Activated T-cell treated with anti-CD3 and anti-CD28 coated beads, Interleukin-2, amount 50 U/mL, for 72 hours (primary cell): ENCODE results near the gene DBR1. TPM values are rescaled to one million over a fixed set of nuclear protein-coding genes. Genes with fewer than 3 reads are reported as not detected.

Experiments used
- ATAC-seq, 2 donors: fragments of 150-1000 bp; cut with Tn5 transposase; replicated peaks in 1 of 2; 2 replicates each; pipeline ENCODE4 v1.10.0; 2021; ENCODE audit warnings: moderate library complexity in 2 of 2, mild to moderate bottlenecking in 1 of 2
- DNase-seq, 2 donors: peaks; one replicate each; pipeline ENCODE4 v3.0.0; 2021 to 2022; ENCODE audit warnings: mixed read lengths in 1 of 2
- H3K27ac Mint-ChIP-seq: one replicate; pipeline ENCODE4 v1.8.0; 2022; ENCODE audit warnings: mild to moderate bottlenecking, moderate library complexity, mixed read lengths
- H3K27me3 Mint-ChIP-seq: one replicate; pipeline ENCODE4 v1.8.0; 2022; ENCODE audit warnings: low read depth, mixed read lengths
- H3K36me3 Mint-ChIP-seq, 2 donors: one replicate each; pipeline ENCODE4 v1.8.0; 2022; ENCODE audit warnings: mixed read lengths in 2 of 2, mild to moderate bottlenecking in 1 of 2; ENCODE audit not compliant: insufficient read depth in 2 of 2
- H3K4me1 Mint-ChIP-seq: one replicate; pipeline ENCODE4 v1.8.0; 2022; ENCODE audit warnings: low read depth, mixed read lengths
- H3K4me3 Mint-ChIP-seq, 2 donors: one replicate each; pipeline ENCODE4 v1.8.0; 2022; ENCODE audit warnings: mild to moderate bottlenecking in 2 of 2, mixed read lengths in 2 of 2, moderate library complexity in 2 of 2
- H3K9me3 Mint-ChIP-seq, 2 donors: one replicate each; pipeline ENCODE4 v1.8.0; 2022; ENCODE audit warnings: mixed read lengths in 2 of 2
- total RNA-seq, 2 donors: library from RNA; stranded (reverse); gene quantifications; one replicate each; pipeline ENCODE4 v1.2.3, GENCODE V29; 2022

DBR1 gene
- total RNA-seq, 2 donors from 2014 or later: 22.0 TPM

- Mint-ChIP-seq H3K27me3 (no peaks in the 10 kb centered on the region), H3K4me1 (peaks cover 44% of the 10 kb centered on the region), H3K9me3 (no peaks in the 10 kb centered on the region), H3K27ac (no peak overlapping the region), H3K36me3 (peaks cover 2 to 15% of the 10 kb centered on the region in 2 donors), H3K4me3 (no peak overlapping the region)
- DNase-seq: no peak
- ATAC-seq: no peak
These were observed 25.7 kb upstream of the DBR1 start for GRCh38 chr3:138200424-138200823.

DNA sequence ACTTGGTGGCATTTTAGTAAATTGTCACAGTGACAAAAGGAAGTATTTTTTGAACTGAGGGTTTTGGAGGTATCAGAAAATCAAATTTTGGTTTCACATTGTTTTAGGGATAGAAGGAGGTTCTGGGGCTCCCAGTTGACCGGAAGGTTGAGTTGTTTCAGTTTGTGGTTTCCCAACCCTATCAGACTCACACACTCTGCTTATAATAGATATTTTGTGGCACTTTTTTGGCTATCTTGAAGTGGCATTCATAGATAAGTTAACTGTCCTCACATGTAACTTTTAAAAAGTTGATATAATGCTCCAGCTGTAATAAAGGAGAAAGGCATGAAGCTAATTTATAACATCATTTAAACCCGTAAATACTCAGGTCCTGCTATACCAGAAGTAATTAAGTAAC lies 25.1 kb upstream of the DBR1 start:
- H3K9me3 Mint-ChIP-seq: no peaks in the 10 kb centered on the region
- ATAC-seq (no peak), DNase-seq (no peak)
- peak overlapping the region in 1 of 2 donors; percentile 51 for H3K4me3 Mint-ChIP-seq
- no peak overlapping the region for H3K27ac Mint-ChIP-seq
- peaks cover 44% of the 10 kb centered on the region for H3K4me1 Mint-ChIP-seq
- H3K27me3 Mint-ChIP-seq: no peaks in the 10 kb centered on the region
- peaks cover 2 to 15% of the 10 kb centered on the region in 2 donors for H3K36me3 Mint-ChIP-seq

DNA sequence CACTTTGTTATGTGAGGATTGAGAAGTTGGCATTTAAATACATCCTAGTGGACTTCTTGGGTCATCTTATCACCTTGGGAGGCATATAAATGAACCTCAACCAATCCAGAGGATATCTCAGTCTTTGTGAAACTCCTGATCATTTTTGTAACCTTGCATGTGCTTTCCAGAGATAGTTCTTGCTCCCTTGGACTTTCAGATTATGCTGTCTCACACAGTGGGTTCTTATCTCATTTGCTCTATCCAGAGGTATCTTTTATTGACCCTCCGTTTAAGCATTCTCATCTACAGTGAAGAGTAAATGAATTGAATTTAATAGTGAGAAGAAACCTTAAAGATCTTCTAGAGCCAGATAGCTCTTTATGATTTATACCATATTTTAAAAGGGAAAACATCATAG lies 22.8 kb upstream of the DBR1 start:
- Mint-ChIP-seq H3K36me3 (peaks cover 2 to 10% of the 10 kb centered on the region in 2 donors), H3K9me3 (no peaks in the 10 kb centered on the region), H3K27me3 (no peaks in the 10 kb centered on the region)

DNA sequence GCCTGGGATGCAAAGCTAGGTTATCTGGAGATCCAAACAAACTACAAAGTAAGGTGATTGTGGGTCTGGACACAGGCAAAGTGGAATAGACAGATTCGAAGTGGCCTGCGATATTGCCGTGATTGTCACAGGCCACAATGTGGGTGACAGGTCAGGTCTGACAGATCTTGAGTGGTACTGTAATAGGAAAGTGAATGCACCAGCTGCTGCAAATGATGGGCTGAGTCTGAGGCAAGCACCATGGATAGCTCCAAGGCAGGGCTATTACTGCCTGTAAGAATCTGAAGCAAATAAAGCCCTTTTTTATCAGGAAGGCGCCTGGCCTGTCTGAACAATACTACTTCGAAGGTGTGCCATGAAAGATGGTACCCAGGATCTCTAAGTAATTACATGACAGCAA lies 22.3 kb upstream of the DBR1 start:
- H3K9me3 Mint-ChIP-seq: no peaks in the 10 kb centered on the region
- no peaks in the 10 kb centered on the region for H3K27me3 Mint-ChIP-seq
- DNase-seq: no peak
- H3K4me1 Mint-ChIP-seq: peaks cover 34% of the 10 kb centered on the region
- H3K27ac Mint-ChIP-seq: no peak overlapping the region
- H3K36me3 Mint-ChIP-seq: peaks cover 2 to 10% of the 10 kb centered on the region in 2 donors
- H3K4me3 Mint-ChIP-seq: no peak overlapping the region
- no peak for ATAC-seq

More for the DNA sequence above, 22.8 kb upstream of the DBR1 start:
- DNase-seq (no peak), ATAC-seq (no peak)
- Mint-ChIP-seq H3K27ac (no peak overlapping the region), H3K4me3 (no peak overlapping the region), H3K4me1 (peaks cover 31% of the 10 kb centered on the region)

GRCh38 chr3:138196023-138196422 lies 21.3 kb upstream of the DBR1 start:
- Mint-ChIP-seq H3K27ac (no peak overlapping the region), H3K4me1 (peaks cover 41% of the 10 kb centered on the region), H3K4me3 (no peak overlapping the region), H3K36me3 (peaks cover 2 to 10% of the 10 kb centered on the region in 2 donors), H3K9me3 (no peaks in the 10 kb centered on the region), H3K27me3 (no peaks in the 10 kb centered on the region)
- ATAC-seq (no peak), DNase-seq (no peak)

DNA sequence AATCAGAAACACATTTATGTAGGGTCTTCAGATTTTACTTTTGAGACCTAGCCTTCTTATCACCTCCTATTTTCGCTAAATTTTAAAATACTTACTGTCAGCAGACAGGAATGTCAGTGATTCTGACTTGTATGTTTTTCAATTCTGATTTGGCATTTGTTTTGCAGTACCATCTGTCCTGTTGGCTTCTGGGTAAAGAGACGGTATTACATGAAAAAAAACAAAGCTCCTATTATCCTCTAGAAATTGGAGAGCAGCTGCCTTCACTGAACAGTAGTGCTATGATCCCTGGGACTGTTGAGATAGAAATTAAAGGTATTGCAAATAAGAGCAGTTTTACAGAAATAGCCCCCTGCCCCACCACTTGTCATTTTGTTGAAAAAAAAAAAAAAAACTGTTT lies 20.8 kb upstream of the DBR1 start:
- H3K4me1 Mint-ChIP-seq: peaks cover 36% of the 10 kb centered on the region
- ATAC-seq (no peak), DNase-seq (no peak)
- peaks cover 2 to 10% of the 10 kb centered on the region in 2 donors for H3K36me3 Mint-ChIP-seq
- no peak overlapping the region for H3K4me3 Mint-ChIP-seq
- H3K9me3 Mint-ChIP-seq: no peaks in the 10 kb centered on the region
- H3K27ac Mint-ChIP-seq: no peak overlapping the region
- H3K27me3 Mint-ChIP-seq: no peaks in the 10 kb centered on the region

GRCh38 chr3:138188013-138188730 lies 13.5 kb upstream of the DBR1 start:
- H3K9me3 Mint-ChIP-seq: no peaks in the 10 kb centered on the region
- H3K27me3 Mint-ChIP-seq: peaks cover 20% of the 10 kb centered on the region
- DNase-seq (no peak), ATAC-seq (peak; percentile 8 to 16)
- peak overlapping the region; percentile 92 to 97 for H3K4me3 Mint-ChIP-seq
- H3K27ac Mint-ChIP-seq: peak overlapping the region; percentile 40
- H3K4me1 Mint-ChIP-seq: peaks cover 43% of the 10 kb centered on the region
- peaks cover 0 to 4% of the 10 kb centered on the region in 2 donors for H3K36me3 Mint-ChIP-seq

- Mint-ChIP-seq H3K4me3 (peak within 1 kb of the TSS; percentile 92 to 97), H3K36me3 (peaks cover 0 to 4% of the 10 kb centered on the region in 2 donors), H3K9me3 (no peaks in the 10 kb centered on the region), H3K27me3 (peaks cover 20% of the 10 kb centered on the region), H3K27ac (peak within 1 kb of the TSS; percentile 99), H3K4me1 (peaks cover 40% of the 10 kb centered on the region)
- DNase-seq (peak in 1 of 2 donors; percentile 35), ATAC-seq (peak; percentile 72)
These were observed 12.7 kb upstream of the DBR1 start, which contains the start of gene ARMC8 for GRCh38 chr3:138187296-138188012. Gene ARMC8, plus strand, starts transcription at chr3:138187301. Its CDS starts 254 bp downstream, at chr3:138187555.

- Mint-ChIP-seq H3K9me3 (no peaks in the 10 kb centered on the region), H3K36me3 (peaks cover 0 to 4% of the 10 kb centered on the region in 2 donors), H3K27ac (peak overlapping the region; percentile 99), H3K27me3 (peaks cover 20% of the 10 kb centered on the region), H3K4me1 (peaks cover 37% of the 10 kb centered on the region), H3K4me3 (peak overlapping the region; percentile 92 to 97)
- peak; percentile 90 to 91 for DNase-seq
- peak; percentile 92 for ATAC-seq
These were observed 12.1 kb upstream of the DBR1 start for GRCh38 chr3:138186803-138187295.

- DNase-seq (no peak), ATAC-seq (no peak)
- Mint-ChIP-seq H3K4me3 (peak overlapping the region; percentile 92 to 97), H3K36me3 (peaks cover 0 to 4% of the 10 kb centered on the region in 2 donors), H3K27ac (peak overlapping the region; percentile 68), H3K9me3 (no peaks in the 10 kb centered on the region), H3K27me3 (peaks cover 20% of the 10 kb centered on the region), H3K4me1 (peaks cover 30% of the 10 kb centered on the region)
These were observed 11.5 kb upstream of the DBR1 start for GRCh38 chr3:138186221-138186620.

GRCh38 chr3:138184994-138185393 lies 10.3 kb upstream of the DBR1 start:
- H3K36me3 Mint-ChIP-seq: peaks cover 0 to 4% of the 10 kb centered on the region in 2 donors
- no peak overlapping the region for H3K4me3 Mint-ChIP-seq
- DNase-seq: no peak

GRCh38 chr3:138180375-138181029 lies 5.8 kb upstream of the DBR1 start:
- DNase-seq (peak; percentile 26 to 31), ATAC-seq (peak; percentile 80 to 89)
- no peaks in the 10 kb centered on the region for H3K9me3 Mint-ChIP-seq
- peaks cover 0 to 3% of the 10 kb centered on the region in 2 donors for H3K36me3 Mint-ChIP-seq
- H3K4me1 Mint-ChIP-seq: peaks cover 1% of the 10 kb centered on the region
- no peak overlapping the region for H3K27ac Mint-ChIP-seq
- H3K4me3 Mint-ChIP-seq: no peak overlapping the region
- H3K27me3 Mint-ChIP-seq: peaks cover 20% of the 10 kb centered on the region

More at GRCh38 chr3:138184994-138185393, 10.3 kb upstream of the DBR1 start:
- no peak overlapping the region for H3K27ac Mint-ChIP-seq
- ATAC-seq: no peak
- peaks cover 20% of the 10 kb centered on the region for H3K27me3 Mint-ChIP-seq
- peaks cover 29% of the 10 kb centered on the region for H3K4me1 Mint-ChIP-seq
- no peaks in the 10 kb centered on the region for H3K9me3 Mint-ChIP-seq
